Measurements from ENCODE around the gene ELOVL5.
"Not testable (repeated sequence)": the region's sequence is repeated elsewhere in the genome, so short reads cannot be mapped to it uniquely, and the experiment has no call there.

ELOVL5 gene

DNA sequence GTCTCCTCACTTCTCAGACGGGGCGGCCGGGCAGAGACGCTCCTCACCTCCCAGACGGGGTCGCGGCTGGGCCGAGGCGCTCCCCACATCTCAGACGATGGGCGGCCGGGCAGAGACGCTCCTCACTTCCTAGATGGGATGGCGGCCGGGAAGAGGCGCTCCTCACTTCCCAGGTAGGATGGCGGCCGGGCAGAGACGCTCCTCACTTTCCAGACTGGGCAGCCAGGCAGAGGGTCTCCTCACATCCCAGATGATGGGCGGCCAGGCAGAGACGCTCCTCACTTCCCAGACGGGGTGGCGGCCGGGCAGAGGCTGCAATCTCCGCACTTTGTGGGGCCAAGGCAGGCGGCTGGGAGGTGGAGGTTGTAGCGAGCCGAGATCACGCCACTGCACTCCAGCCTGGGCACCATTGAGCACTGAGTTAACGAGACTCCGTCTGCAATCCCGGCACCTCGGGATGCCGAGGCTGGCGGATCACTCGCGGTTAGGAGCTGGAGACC, 43.2 kb downstream of the ELOVL5 start:
- not testable (repeated sequence) for DNase-seq (ENCODE audit: low read depth in 2 of 2)

DNA sequence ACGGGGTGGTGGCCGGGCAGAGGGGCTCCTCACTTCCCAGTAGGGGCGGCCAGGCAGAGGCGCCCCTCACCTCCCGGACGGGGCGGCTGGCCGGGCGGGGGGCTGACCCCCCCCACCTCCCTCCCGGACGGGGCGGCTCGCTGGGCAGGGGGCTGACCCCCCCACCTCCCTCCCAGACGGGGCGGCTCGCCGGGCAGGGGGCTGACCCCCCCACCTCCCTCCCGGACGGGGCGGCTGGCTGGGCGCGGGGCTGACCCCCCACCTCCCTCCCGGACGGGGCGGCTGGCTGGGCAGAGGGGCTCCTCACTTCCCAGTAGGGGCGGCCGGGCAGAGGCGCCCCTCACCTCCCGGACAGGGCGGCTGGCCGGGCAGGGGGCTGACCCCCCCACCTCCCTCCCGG, 43.8 kb downstream of the ELOVL5 start:
- not testable (repeated sequence) for DNase-seq (ENCODE audit: low read depth in 2 of 2)

DNA sequence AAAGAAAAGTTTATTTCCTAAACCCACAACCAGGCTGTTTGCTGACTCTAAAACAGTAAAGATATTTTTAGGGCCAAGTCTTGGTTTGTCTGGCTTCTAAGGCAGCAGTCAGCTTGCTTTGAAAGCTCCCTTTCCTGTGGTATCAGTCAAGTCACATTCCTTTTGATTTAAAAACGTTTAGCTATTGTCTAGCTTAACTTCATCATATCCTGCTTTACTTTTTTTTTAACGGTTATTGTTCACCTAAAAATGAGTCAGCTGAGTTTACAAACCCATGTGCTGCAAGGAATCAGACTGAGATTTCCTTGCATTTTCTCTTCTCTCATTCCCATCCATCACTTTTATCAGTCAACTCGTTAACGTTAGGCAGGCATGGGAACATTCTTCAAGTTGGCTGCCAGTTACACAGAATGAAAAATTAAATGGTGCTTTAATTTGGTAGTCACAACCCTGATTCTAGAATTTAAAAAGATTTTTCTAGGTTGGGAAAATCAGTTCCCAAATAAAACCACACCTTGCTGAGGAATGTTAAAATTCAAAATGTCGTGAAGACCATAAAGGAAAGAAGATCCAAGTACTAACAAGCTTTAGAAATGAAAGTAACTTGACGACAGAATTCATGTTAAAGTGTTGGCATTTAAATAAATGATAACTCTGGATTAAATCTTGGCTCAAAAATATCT, 45.9 kb downstream of the ELOVL5 start:
- DNase-seq (ENCODE audit: low read depth in 2 of 2), result no peak

DNA sequence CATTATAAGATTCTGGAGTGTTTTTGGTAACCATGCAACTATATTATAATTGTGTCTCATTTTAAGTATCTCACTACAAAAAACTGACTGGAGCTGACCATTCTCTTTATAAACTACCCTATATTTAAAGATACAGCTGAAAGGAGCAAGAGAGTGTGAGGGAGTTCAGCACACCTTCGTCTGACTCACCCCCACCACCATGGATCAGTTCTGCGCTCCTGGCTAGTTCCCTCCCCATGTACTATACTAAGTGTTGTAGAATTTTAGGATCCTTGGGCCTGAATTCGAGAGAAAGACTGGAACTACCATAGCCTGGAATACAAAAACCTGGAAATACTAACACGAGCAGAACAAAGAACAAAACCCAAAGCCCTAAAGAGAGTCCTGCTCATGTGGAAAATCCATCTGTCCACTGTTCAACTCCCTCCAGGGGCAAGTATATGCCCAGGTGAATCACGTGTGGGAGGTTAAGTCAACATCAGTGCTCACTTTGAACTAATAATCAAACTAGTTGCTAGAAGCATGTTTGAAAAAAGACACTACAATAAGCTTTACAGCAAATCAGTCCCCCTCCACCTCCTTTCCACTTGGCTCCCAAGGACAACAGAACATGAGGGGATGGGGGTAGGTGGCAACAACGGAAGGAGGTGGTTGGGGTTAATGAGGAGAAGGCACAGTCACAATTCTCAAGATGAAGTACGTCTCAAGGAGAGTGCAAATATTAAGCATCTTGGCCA, 46.8 kb downstream of the ELOVL5 start:
- no peak for DNase-seq (ENCODE audit: low read depth in 2 of 2)

DNA sequence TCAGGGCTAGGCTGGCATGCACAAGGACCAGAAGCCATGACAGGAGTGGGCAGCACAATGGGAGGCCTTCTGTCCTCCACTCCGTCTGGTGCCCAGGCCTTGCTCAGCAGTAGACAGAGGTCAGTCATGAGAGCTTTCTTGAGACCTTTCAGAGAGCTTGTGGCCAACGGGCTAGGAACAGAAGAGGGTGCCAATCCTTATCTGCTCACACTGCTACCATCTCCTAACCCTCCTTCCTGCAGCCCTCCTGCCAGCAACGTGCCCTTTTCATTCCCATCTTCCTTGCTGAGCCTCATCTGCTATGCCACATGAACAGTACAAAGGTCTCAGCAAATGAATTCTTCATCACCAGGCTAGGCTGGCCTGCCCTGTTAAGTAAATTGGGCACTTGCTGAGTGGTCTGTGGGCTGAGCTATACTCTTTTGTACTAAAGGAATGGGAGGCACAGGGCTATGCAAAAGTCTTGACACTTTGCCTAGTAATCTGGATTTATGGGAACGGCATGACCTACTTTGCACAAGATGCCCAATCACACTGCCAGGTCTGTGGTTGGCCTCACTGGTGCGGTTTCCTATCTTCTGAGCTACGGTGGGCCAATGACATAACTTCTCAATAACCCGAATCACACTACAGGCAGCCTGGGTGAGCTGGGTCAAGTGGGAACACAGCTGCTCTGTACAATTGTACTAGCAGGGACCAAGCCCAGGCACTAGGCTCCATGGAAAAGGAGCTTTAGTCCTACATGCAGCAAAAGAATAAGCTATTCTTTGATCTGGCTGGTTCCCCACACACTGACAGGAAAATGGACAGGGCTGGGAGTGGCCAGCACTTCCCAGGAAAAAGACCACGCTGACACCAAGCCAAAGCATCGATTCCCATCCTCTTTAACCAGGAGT, 47.8 kb downstream of the ELOVL5 start:
- DNase-seq (ENCODE audit: low read depth in 2 of 2), result no peak

DNA sequence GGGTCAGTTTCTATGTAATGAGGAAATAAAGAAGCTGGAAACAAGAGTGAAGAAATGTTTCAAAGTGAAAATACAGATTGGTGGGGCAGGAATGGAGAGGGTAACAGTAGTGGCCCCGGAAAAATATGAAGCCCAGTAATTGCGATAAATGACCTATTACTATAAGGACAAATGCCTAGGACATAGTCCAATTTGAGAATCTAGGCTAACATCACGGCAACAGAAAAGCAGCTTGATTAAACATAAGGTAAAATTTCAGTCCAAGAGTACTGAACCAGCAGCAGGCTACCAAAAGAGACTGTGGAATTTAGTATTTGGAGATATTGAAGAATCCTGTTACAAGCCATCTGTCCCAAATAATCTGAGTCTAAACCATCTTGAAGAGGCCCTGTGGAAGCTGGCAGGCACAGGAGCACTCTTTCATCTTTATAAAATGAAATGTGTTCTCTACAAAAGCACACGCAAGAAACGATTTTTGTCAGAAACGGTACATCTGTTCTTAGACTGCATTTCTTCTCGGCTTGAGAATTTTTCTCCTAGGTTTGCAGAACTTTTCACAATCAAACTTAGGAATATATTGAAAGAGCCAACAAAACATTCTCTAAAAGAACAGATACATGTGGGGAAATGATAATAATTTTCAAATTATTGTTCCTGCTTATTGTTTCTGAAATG, 49.3 kb downstream of the ELOVL5 start:
- DNase-seq (ENCODE audit: low read depth in 2 of 2), result no peak

DNA sequence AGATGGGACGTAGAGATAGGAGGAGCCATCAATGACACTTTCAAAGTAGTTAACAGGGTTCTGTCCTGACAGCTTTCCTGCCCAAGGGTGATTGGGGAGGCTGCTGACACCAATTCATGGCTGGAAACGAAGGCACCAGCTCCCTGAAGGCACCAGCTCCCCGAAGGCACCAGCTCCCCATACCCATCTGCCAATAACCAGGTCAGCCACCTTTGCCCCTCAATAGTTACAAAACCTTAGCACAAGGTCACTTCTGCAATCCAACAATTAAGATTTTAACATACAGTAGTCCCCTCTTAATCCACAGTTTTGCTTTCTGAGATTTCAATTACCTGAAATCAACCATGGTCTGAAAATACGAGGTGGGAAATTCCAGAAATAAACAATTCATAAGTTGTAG, 51.7 kb downstream of the ELOVL5 start:
- DNase-seq (ENCODE audit: low read depth in 2 of 2), result no peak

DNA sequence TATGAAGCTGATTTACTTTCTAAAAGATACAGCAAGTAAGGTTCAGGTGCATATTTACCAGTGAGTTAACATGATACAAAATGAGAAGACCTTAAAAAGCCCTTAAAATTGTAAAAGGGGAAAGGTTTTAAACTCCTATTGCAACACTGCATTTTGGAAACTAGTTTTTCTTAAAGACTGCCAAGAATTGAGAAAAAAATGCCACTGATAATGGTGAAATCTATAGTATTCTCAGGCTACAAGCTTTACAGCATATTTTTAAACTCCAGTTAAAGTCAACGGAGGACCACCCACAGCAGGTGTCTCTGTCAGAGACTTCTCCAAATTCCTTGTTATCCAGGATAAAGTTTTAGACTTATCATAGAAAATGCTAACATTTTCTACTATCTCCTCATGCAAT, 53.6 kb downstream of the ELOVL5 start:
- DNase-seq (ENCODE audit: low read depth in 2 of 2), result no peak

DNA sequence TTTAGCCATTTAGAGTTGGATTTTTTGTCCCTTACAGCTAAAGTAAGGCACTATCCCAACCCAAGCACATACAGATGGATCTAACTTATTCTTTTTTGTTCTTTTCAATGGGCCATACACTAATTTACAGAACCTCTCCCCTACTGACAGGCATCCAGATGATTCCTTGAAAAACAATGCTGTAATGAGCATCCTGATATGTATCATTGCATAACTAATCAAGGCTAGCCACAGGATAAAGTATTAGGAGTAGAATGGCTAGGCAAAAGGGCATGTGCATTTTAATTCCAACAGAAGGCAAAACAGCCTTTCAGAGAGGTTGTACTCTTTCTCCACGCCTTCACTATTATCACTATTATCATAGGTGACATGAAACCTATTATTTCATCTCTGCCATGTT, 54.1 kb downstream of the ELOVL5 start:
- no peak for DNase-seq (ENCODE audit: low read depth in 2 of 2)

DNA sequence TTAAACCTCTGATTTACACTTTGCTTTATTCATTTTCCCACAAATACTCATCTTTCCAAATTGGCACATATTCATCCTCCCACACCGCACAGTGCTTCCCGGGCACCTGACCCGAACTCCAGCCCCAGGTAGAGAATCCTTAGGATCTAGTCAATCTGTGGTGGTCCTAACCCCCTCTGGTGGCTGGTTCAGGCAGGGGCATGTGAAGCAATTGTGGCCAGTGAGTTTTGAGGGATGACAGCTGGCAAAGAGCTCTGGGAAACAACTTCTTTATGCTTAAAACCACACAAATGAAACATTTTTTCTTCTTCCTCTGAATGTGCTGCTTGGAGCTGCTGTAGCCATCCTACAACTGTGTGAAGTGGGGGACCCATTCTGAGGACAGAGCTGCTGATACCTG, 54.7 kb downstream of the ELOVL5 start:
- no peak for DNase-seq (ENCODE audit: low read depth in 2 of 2)

DNA sequence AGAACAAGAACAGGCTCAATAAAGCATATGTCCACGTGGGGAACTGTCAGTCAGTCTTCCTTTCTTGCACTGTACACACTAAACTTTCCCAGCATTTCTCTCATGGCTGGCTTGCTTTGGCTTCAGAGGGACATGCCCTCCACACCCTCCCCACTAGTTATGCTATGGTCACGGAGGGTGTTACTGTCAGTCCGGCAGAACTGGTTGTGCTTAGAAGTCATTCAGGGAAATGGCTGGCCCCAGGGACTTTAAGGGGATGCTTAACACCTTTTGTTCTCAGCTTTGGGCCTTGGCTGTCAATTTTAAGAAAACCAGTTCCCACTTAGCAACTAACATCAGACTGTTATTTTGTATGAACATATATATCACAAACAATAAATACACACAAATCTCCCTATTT, 55.1 kb downstream of the ELOVL5 start:
- no peak for DNase-seq (ENCODE audit: low read depth in 2 of 2)

DNA sequence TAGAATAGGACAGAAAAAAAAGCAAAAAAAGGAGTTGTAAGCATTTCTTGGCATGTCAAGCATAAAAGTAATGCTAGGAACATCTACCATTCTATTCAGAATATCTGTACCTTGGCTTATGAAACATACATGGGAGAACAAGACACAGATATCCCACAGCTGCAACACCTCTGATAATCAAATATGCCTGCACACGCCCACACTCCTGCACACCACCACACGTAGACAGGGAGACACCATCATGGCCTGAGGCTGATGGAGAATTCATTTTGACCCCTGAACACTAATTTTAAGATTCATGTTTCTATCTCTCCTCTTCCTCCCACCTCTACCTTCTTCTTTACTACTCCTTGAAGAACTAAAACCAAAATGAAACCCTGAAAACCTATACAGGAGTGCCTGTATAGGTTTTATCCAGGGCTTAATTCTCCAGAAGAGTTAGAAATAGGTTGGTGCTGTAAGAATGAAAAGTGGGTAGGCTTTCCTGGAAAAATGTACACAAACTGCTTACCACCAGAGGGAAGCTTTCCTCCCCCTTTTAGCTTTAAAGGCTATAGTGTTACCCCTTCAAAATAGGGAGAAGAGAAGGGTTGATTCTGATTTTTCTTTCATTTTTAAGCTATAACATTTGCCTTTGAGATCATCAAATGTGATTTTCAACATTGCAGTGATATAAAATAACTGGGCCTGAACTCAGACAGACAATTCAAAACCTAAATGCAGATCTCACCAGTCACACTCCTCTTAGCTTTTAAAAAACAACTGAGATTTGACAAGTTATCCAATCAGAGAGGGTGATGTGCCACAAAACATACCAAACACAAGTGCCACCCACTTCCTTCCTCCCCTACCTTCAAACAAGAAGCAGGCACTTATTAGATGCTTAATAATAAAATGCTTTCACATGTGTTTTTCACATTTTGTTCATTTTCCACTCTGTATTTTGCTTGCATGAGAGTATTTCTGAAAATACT, 57.9 kb downstream of the ELOVL5 start:
- no peak for DNase-seq (ENCODE audit: low read depth in 2 of 2)

DNA sequence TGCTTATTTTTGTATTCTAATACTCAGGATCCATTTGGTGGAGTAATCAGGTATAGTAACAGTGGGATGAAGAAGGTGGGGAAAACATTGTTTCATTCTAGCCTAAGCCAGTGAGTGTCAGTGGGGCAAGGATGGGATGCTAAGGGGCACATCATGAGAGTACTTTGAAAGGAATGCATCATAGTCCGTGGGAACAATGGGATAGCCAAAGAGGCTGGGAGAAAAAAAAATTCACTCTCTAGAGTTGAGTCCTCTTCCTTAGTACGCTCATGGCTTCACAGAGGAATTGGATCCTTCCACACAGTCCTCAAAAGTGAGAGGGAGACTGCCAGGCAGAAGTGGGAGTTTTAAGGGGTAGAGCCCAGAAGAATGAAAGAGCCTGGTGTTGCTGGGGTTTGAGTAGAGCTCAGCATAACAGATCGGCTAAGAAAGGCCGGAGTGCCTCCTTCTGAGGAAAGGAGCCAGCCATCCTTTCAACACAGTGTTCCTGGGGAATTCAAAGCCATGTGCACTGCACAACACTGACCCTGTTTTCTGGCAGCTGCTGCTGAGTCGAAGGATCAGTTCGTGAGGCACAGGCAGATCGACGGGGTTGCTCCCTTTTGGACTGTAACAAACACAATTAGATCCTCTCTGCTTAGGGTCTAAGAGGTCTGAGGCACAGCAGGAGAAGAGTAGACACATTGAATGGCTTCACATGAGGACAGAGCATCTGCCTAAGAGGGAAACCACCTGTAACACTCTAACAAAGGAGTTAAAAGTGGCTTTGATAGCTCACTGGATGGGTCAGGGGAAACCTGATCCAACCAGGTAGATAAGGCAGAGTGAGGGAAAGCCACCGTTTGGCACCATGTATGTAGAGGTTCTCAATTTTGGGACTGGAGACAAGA, 61.2 kb downstream of the ELOVL5 start:
- no peak for DNase-seq (ENCODE audit: low read depth in 2 of 2)

DNA sequence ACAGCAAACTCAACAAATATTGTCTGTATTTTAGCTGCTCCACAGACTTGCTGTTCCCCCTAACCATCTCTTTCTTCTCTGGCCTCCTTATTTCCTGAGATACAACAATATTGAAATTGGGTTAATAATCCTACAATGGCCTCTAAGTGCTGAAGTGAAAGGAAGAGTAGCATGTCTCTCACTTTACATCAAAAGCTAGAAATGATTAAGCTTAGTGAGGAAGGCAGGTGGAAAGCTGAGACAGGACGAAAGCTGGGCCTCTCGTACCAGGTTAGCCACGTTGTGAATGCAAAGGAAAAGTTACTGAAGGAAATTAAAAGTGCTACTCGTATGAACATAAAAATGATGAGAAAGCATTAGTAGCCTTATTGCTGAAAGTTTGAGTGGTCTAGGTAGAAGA, 63.8 kb downstream of the ELOVL5 start:
- no peak for DNase-seq (ENCODE audit: low read depth in 2 of 2)

DNA sequence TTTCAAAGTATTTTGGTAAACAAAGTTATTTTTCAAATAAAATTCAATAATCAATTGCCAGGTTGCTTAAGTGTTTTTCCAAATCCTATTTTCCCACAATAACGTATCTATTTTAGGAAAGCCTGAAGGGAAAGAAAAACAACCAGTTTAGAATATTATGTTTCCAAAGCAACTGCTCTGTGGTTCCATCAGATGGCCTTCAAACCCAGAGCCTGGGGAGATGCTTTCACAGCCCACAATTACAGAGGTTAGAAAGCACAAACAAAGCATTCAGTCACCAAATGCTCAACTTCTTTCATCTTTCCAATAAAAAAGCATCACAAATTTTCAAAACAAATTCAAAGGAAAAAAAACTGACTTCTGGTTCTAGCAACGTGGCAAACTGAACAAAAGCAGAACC, 66.0 kb downstream of the ELOVL5 start:
- no peak for DNase-seq (ENCODE audit: low read depth in 2 of 2)

DNA sequence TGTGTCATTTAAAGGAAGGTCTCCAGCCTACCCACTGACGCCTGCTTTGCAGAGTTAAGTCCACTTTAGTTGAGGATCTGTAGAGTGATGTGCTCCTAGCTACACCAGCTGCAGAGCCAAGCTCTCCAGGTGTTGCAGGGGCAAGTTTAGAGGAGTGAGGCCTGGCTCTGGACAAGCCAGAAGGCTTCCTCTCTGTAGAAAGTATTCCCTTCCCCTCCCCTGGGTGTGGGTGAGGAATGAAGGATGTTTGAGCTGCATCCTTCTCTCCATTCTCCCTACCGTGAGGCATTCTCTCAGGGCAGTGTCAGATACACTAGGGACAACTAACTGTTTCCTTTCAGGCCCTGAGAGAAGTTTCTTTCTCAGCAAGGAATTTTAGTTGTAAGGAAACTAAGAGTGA, 66.5 kb downstream of the ELOVL5 start:
- no peak for DNase-seq (ENCODE audit: low read depth in 2 of 2)

DNA sequence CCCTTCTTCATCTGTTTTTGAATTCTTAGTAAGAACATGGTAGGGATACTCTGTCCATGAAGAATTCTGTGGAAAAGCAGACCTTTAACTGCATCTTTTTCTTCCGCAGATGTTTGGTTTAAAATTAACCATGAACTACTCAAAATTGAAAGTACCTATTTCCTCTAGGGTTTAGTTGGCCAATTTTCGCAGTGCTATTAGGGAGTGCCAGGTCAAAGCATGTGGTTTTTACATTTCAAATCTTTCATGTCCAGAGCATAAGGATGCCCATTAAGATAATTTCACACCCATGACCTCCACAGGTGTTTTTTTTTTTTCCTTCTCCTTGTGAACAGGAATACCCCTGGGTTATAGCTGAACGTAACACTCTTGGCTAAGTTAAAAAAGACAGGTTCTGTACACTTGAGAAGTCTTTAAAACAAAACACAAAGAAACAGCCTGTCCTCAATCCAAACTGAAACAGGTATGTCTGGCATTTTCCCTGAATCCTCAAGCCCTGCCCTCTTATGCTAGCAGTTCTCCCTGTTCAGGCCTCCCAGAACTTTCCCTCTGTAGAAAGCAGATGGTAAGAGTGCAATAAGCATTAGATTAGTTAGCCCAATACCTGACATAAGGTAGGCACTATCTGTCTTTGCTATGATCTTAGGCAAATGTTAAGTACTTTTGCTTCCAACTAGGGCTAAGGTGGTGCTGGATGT, 67.1 kb downstream of the ELOVL5 start:
- DNase-seq (ENCODE audit: low read depth in 2 of 2), result no peak

DNA sequence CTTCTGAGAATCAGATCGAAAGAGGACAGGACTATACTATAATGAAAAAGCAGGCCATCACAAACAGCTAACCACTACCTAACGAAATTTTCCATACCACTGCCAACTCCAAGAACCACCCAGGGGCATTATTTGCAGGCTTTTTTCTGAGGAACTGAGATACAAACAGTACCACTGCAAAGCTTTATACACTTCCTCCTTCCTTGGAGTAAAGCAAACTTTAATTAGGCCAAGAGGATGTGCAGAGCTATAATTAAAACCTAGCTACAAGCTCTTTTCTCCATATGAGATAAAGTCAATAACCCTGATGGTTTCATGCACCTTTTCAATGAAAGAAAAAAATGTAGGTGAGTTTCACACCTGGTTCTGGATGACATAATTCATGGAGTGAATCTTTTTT, 68.5 kb downstream of the ELOVL5 start:
- DNase-seq (ENCODE audit: low read depth in 2 of 2), result no peak

DNA sequence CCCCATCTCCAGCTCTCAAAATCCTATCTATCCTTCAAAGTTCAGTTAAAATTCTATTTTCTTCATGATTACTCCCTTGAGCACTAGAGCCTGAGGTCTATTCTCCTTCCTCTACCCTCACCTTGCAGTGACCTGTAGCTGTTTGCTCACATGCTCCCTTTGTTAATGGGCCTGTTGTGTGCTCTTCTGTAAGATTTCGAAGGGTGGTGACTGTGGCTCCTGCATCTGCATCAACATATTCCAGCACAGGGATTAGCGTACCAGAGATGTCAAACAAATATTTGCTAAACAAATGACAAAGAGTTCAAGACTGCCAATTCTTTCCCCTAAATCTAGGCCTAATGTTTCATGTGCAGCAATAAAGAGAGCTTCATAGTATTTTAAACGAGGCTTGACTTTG, 69.5 kb downstream of the ELOVL5 start:
- DNase-seq (ENCODE audit: low read depth in 2 of 2), result no peak
